Fibroblast of mammary gland (primary cell): Measurements from ENCODE around the gene WDFY2.
"Not testable (repeated sequence)": the region's sequence is repeated elsewhere in the genome, so short reads cannot be mapped to it uniquely, and the experiment has no call there.

Experiments
- DNase-seq: peaks from one replicate; pipeline ENCODE4 v3.0.0-alpha.2; 2010; ENCODE audit warnings: low read depth
- H3K4me3 ChIP-seq: 2 replicates; pipeline ENCODE4 v1.5.1; 2011; ENCODE audit warnings: low read depth, mild to moderate bottlenecking, low read length, moderate library complexity; ENCODE audit not compliant: control insufficient read depth
- TF ChIP-seq, protein P1 (sequence below): conservative IDR thresholded peaks from 2 replicates; pipeline ENCODE4 v1.5.1; 2011; ENCODE audit warnings: low read depth, low read length, inconsistent platforms; ENCODE audit not compliant: control insufficient read depth, insufficient read depth

The WDFY2 gene

DNA sequence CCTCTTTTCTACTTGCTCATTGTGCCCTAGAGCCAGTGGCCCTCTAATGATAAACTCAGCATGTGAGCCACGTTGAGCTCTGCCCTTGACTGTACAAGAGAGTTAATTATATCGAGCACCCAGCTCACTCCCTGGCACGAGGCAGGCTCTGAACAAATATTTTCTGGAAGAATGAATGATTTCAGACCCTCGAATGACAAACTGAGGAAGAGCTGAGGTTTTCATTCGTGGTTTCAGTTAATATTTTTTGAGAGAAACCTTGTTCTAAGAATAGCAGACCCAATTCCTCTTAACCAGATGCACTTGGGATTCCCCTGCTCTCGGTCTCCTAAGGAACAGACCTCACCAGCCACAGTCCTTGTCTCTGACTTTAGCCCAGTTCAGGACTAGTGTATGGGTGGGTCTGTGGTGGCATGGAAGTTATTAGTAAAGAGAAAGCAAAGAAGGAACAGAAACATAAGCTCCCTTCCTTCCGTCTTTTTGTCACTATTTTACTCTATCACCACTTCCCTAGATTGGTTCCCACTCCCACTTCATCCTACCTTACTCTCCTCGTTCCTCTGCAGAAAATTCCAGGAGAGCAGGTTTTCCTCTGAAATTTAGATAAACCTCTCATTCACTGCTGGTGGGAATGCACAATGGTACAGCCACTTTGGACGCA is 22.1 kb upstream of the WDFY2 start:
- no peak for DNase-seq
- no peak overlapping the region for H3K4me3 ChIP-seq
- TF ChIP-seq, protein P1, sequence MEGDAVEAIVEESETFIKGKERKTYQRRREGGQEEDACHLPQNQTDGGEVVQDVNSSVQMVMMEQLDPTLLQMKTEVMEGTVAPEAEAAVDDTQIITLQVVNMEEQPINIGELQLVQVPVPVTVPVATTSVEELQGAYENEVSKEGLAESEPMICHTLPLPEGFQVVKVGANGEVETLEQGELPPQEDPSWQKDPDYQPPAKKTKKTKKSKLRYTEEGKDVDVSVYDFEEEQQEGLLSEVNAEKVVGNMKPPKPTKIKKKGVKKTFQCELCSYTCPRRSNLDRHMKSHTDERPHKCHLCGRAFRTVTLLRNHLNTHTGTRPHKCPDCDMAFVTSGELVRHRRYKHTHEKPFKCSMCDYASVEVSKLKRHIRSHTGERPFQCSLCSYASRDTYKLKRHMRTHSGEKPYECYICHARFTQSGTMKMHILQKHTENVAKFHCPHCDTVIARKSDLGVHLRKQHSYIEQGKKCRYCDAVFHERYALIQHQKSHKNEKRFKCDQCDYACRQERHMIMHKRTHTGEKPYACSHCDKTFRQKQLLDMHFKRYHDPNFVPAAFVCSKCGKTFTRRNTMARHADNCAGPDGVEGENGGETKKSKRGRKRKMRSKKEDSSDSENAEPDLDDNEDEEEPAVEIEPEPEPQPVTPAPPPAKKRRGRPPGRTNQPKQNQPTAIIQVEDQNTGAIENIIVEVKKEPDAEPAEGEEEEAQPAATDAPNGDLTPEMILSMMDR = no peak

DNA sequence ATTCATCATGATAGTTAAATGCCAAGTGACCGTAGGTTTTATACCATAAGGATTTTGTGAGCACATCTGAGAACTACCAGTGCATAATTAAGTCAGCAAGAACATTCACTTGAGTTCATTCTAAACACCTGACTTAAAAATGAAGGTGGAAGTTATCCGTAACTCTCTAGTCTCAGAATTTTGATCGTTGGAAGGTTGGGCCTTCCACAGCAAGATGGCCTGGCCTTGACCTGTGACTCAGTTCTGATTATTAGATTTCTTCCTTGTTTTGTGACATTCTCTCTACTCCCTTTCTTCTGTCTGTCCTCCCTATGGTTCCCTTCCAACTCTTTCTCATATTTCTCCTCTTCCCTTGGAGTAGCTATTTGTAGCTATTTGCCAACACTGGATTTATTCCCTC is 20.0 kb upstream of the WDFY2 start:
- TF ChIP-seq, protein P1 = no peak
- DNase-seq = no peak

DNA sequence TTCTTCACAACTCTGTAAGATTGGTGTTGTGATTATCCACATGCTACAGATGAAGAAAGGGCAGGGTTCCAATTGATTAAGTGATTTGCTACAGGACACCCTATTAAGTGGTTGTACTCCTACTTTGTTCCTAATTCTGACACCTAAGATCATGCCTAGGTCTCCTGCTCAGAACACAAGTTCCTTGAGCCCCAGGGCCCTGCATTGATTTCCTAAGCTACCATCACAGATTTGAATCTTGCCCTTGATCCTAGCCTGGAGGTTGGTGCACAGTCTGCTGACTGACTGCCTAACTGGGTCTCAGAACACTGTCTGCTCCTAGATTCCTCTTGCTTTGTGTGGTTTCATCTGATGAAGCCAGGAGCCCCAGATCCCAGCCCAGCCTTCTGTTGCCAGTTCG is 19.6 kb upstream of the WDFY2 start:
- DNase-seq = no peak

More for the DNA sequence above, 20.0 kb upstream of the WDFY2 start:
- H3K4me3 ChIP-seq = no peak overlapping the region

DNA sequence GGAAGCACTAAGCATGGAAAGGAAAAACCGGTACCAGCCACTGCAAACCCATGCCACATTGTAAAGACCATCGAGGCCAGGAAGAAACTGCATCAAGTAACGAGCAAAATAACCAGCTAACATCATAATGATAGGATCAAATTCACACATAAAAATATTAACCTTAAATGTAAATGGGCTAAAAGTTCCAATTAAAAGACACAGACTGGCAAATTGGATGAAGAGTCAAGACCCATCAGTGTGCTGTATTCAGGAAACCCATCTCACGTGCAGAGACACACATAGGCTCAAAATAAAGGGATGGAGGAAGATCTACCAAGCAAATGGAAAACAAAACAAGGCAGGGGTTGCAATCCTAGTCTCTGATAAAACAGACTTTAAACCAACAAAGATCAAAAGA is 15.3 kb upstream of the WDFY2 start:
- not testable (repeated sequence) for DNase-seq, H3K4me3 ChIP-seq

More for the DNA sequence above, 19.6 kb upstream of the WDFY2 start:
- H3K4me3 ChIP-seq = no peak overlapping the region
- TF ChIP-seq, protein P1 = no peak

DNA sequence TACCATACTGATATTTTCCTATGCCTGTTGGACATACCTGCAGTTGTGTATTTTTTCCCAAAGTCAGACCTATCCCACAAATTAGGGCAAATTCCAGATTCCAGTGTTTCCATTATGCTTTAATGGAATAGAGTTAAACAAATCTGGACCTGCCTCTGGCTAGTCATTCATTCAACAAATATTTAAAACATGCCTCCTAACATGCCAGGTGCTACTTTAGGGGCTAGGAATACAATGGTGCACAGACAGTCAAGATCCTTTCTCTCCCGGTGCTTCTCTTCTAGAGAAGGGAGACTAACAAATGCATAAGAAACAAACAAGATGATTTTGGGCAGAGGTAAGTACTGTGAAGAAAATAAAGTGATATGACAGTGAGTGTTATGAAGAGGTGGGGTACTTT is 7.5 kb upstream of the WDFY2 start:
- TF ChIP-seq, protein P1 = no peak
- H3K4me3 ChIP-seq = no peak overlapping the region
- no peak for DNase-seq

DNA sequence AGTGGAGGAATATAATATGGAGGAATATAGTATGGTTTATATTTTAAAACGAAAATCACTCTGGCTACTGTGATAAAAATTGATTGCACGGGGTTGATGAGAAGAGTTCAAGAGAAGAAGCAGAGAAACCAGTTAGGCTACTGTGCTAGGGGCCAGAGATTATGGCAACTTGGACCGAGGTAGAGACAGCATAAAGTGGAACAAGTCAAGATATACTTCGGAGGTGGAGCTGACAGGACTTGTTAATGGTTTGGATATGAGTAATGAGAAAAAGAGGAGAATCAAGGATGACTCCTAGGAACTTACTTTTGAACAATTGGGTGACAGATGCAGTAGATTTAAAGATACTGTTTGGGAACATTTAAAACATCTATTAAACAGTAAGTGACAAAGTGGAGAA is 6.6 kb upstream of the WDFY2 start:
- TF ChIP-seq, protein P1 = no peak
- DNase-seq = no peak
- no peak overlapping the region for H3K4me3 ChIP-seq

DNA sequence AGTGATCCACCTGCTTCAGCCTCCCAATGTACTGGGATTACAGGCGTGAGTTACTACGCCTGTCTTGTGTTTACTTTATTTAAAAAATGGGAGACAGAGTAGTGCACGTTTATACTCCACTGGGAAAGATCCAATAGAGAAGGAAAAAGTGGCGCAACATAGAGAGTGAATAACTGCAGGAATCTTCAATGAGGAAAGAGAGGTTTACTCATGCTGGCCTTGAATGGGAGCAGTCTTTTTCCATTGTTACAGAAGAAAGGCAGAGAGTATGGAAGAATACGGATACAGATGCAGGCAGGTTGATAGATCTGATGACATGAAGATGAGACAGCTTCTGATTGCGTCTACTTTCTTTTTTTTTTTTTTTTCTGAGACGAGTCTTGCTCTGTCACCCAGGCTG is 4.6 kb upstream of the WDFY2 start:
- no peak for DNase-seq
- H3K4me3 ChIP-seq = no peak overlapping the region
- TF ChIP-seq, protein P1 = no peak
